BJ (cell line): ENCODE results near the gene TMEM255B. TPM values are rescaled to one million over a fixed set of nuclear protein-coding genes. Genes with fewer than 3 reads are reported as not detected.
"Not testable (repeated sequence)": the region's sequence is repeated elsewhere in the genome, so short reads cannot be mapped to it uniquely, and the experiment has no call there.

ENCODE experiments used
- CTCF ChIA-PET: fragments of 350-600 bp; formaldehyde crosslinking; extraction: SDS; loops from one replicate; lab custom pipeline; 2021; ENCODE audit warnings: antibody characterized with exemption, inconsistent platforms; lab: Yijun Ruan, JAX
- POLR2A ChIA-PET: fragments of 300-600 bp; sonication (Branson Sonifier 250); formaldehyde crosslinking; extraction: SDS; loops from one replicate; lab custom pipeline; 2021; ENCODE audit warnings: antibody characterized with exemption; lab: Charles Lee
- DNase-seq: peaks from one replicate; pipeline ENCODE4 v3.0.0-alpha.2; 2011; ENCODE audit warnings: low read depth
- H3K27me3 ChIP-seq: 2 replicates; pipeline ENCODE4 v1.6.0; 2011; ENCODE audit warnings: low read length; ENCODE audit not compliant: control insufficient read depth, insufficient read depth
- H3K36me3 ChIP-seq: 2 replicates; pipeline ENCODE4 v1.5.1; 2011; ENCODE audit warnings: low read length; ENCODE audit not compliant: control insufficient read depth, insufficient read depth
- H3K4me3 ChIP-seq: 2 replicates; pipeline ENCODE4 v1.5.1; 2011; ENCODE audit warnings: low read depth, mild to moderate bottlenecking, control low read depth, low read length
- CTCF ChIP-seq: IDR thresholded peaks from 2 replicates; pipeline ENCODE4 v1.5.1; 2011; ENCODE audit warnings: low read depth, mild to moderate bottlenecking, control low read depth, inconsistent platforms, low read length, moderate library complexity; ENCODE audit not compliant: insufficient read depth
- polyA plus RNA-seq: library from polyadenylated mRNA; depleted of rRNA; stranded (reverse); fragments of >200 nt; gene quantifications from 2 replicates; pipeline ENCODE4 v1.2.3, GENCODE V29; 2011

Gene TMEM255B
- polyA plus RNA-seq, 1 experiment, result 1.9 TPM

GRCh38 chr13:113786262-113786841 lies 27.3 kb downstream of the TMEM255B start:
- no peak for DNase-seq
- TF ChIP-seq CTCF, result no peak
- POLR2A ChIA-PET, result no interaction called here
- CTCF ChIA-PET, result interaction anchor here (1.2 kb wide), 1 partner anchor 30 kb away, joined by 3 read pairs; no protein-coding TSS in a partner anchor
- Histone ChIP-seq H3K4me3 (no peak overlapping the region), H3K27me3 (peaks cover 4% of the 10 kb centered on the region), H3K36me3 (no peaks in the 10 kb centered on the region)

- ChIA-PET CTCF (no interaction called here), POLR2A (no interaction called here)
- Histone ChIP-seq H3K36me3 (no peaks in the 10 kb centered on the region), H3K4me3 (no peak overlapping the region), H3K27me3 (peaks cover 2% of the 10 kb centered on the region; the same call in 1 of the 2 replicates)
- TF ChIP-seq CTCF, result no peak
- DNase-seq, result no peak
These were observed 28.7 kb downstream of the TMEM255B start for GRCh38 chr13:113787694-113788093.

- H3K27me3 ChIP-seq, result peaks cover 4% of the 10 kb centered on the region
- POLR2A ChIA-PET, result no interaction called here
- no peak for DNase-seq
- CTCF ChIA-PET, result no interaction called here
- no peaks in the 10 kb centered on the region for H3K36me3 ChIP-seq
- TF ChIP-seq CTCF, result no peak
- H3K4me3 ChIP-seq, result no peak overlapping the region
These were observed 29.5 kb downstream of the TMEM255B start for GRCh38 chr13:113788413-113789135.

GRCh38 chr13:113789167-113789566 lies 30.1 kb downstream of the TMEM255B start:
- H3K4me3 ChIP-seq, result no peak overlapping the region
- TF ChIP-seq CTCF, result no peak
- ChIA-PET POLR2A (no interaction called here), CTCF (no interaction called here)
- DNase-seq, result no peak
- peaks cover 4% of the 10 kb centered on the region for H3K27me3 ChIP-seq
- no peaks in the 10 kb centered on the region for H3K36me3 ChIP-seq

- DNase-seq, result not testable (repeated sequence)
These were observed 30.9 kb downstream of the TMEM255B start for GRCh38 chr13:113789931-113790330.

More at GRCh38 chr13:113789931-113790330, 30.9 kb downstream of the TMEM255B start:
- POLR2A ChIA-PET, H3K36me3 ChIP-seq, H3K4me3 ChIP-seq, H3K27me3 ChIP-seq: not testable (repeated sequence)
- CTCF ChIA-PET, result interaction anchor here (0.7 kb wide), 1 partner anchor 61 kb away, joined by 3 read pairs; no protein-coding TSS in a partner anchor
